ENCODE data around the gene CATSPERD.

Gene CATSPERD

DNA sequence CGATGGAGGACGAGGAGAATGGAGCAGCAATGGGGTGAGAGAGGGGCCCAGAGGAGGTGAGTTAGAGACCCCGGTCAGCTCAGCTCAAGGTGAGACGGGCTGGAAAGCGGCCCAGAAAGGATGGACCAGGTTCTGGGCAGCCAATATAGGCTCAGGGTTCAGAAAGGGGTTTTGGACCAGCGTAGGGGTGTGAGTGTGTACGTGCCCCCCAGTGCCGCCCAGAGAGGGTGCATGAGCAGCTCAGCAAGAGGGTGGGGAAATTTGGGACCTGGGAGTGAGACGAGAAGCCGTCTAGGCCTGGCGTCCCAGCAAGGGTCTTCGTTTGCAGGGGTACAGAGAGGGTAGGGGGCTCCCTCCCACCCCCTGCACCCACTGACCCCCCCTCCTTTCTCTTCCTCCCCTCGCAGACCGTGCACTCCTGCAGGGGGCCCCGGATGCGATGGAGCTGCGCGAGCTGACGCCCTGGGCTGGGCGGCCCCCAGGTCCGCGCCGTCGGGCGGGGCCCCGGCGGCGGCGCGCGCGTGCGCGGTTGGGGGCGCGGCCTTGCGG, 107.0 kb downstream of the CATSPERD start:
- no peak for DNase-seq (ENCODE audit: low read depth)

DNA sequence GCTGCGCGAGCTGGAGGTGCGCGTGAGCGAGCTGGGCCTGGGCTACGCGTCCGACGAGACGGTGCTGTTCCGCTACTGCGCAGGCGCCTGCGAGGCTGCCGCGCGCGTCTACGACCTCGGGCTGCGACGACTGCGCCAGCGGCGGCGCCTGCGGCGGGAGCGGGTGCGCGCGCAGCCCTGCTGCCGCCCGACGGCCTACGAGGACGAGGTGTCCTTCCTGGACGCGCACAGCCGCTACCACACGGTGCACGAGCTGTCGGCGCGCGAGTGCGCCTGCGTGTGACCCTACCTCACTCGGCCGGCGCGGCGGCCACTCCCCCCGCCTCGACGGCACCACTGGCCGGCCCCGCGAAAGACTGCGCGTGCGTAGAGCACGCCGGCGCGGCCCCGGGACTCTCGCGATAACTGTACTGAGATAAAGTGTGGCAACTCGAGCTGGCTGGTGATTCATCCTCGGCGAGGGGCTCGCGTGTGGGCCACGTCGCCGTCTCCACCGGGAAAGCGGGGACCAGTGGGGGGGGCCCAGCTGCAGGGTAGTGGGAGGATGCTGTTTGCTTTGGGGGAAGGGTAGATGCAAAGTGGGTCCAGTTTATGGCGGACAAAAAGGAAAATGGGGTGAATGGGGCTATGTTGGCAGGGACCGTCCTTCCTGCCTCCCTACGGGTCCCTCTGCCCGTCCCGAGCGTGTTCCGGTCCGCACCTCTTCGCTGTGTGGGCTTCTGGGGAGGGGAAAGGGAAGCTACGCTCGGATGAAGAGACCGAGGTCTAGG, 107.6 kb downstream of the CATSPERD start:
- peak; percentile 91 for DNase-seq (ENCODE audit: low read depth)
